ENCODE results near the gene P2RX3. TPM values are rescaled to one million over a fixed set of nuclear protein-coding genes. Genes with fewer than 3 reads are reported as not detected.

P2RX3 gene
- polyA plus RNA-seq, 1 experiment: not detected

- H3K27ac ChIP-seq (ENCODE audit: low read depth, low read length): peak overlapping the region; percentile 39
- peak; percentile 81 for DNase-seq (ENCODE audit: low read depth, low spot score)
- TF ChIP-seq CTCF (IDR thresholded peaks at IDR 0.05; ENCODE audit: low read depth, low read length): no peak
- no peaks in the 10 kb centered on the region for H3K9me3 ChIP-seq (ENCODE audit: control insufficient read depth, insufficient read depth, low read length)
- ChIA-PET CTCF (no interaction called here), POLR2A (interaction anchor here (0.7 kb wide), 1 partner anchor 10 kb away, joined by 6 read pairs; no protein-coding TSS in a partner anchor)
- H3K27me3 ChIP-seq (ENCODE audit: control insufficient read depth, insufficient read depth, low read length): no peaks in the 10 kb centered on the region
- H3K4me3 ChIP-seq (ENCODE audit: low read depth, low read length): no peak overlapping the region
Observed at GRCh38 chr11:57410287-57410686, 72.1 kb downstream of the P2RX3 start.

- no peak overlapping the region for H3K4me3 ChIP-seq (ENCODE audit: low read depth, low read length)
- H3K27me3 ChIP-seq (ENCODE audit: control insufficient read depth, insufficient read depth, low read length): no peaks in the 10 kb centered on the region
- ChIA-PET POLR2A (interaction anchor here (0.7 kb wide), 1 partner anchor 14 kb away, joined by 8 read pairs; no protein-coding TSS in a partner anchor), CTCF (no interaction called here)
- no peaks in the 10 kb centered on the region for H3K9me3 ChIP-seq (ENCODE audit: control insufficient read depth, insufficient read depth, low read length)
- no peak overlapping the region for H3K27ac ChIP-seq (ENCODE audit: low read depth, low read length)
- TF ChIP-seq CTCF (IDR thresholded peaks at IDR 0.05; ENCODE audit: low read depth, low read length): no peak
- no peak for DNase-seq (ENCODE audit: low read depth, low spot score)
Observed at GRCh38 chr11:57413681-57414080, 75.5 kb downstream of the P2RX3 start.

GRCh38 chr11:57414612-57415212 lies 76.6 kb downstream of the P2RX3 start:
- H3K9me3 ChIP-seq (ENCODE audit: control insufficient read depth, insufficient read depth, low read length): no peaks in the 10 kb centered on the region
- CTCF ChIA-PET: no interaction called here

GRCh38 chr11:57416436-57416835 lies 78.3 kb downstream of the P2RX3 start:
- Histone ChIP-seq H3K27ac (ENCODE audit: low read depth, low read length) (no peak overlapping the region), H3K27me3 (ENCODE audit: control insufficient read depth, insufficient read depth, low read length) (no peaks in the 10 kb centered on the region), H3K9me3 (ENCODE audit: control insufficient read depth, insufficient read depth, low read length) (no peaks in the 10 kb centered on the region), H3K4me3 (ENCODE audit: low read depth, low read length) (no peak overlapping the region)
- ChIA-PET POLR2A (interaction anchor here (0.6 kb wide), 1 partner anchor 43 kb away, joined by 6 read pairs; no protein-coding TSS in a partner anchor), CTCF (interaction anchor here (1.5 kb wide), 1 partner anchor 77 kb away, joined by 3 read pairs; no protein-coding TSS in a partner anchor)
- no peak for TF ChIP-seq CTCF (IDR thresholded peaks at IDR 0.05; ENCODE audit: low read depth, low read length)
- DNase-seq (ENCODE audit: low read depth, low spot score): no peak

More at GRCh38 chr11:57414612-57415212, 76.6 kb downstream of the P2RX3 start:
- Histone ChIP-seq H3K27me3 (ENCODE audit: control insufficient read depth, insufficient read depth, low read length) (no peaks in the 10 kb centered on the region), H3K4me3 (ENCODE audit: low read depth, low read length) (no peak overlapping the region), H3K27ac (ENCODE audit: low read depth, low read length) (no peak overlapping the region)
- POLR2A ChIA-PET: interaction anchor here (0.7 kb wide), 1 partner anchor 15 kb away, joined by 8 read pairs; no protein-coding TSS in a partner anchor
- no peak for TF ChIP-seq CTCF (IDR thresholded peaks at IDR 0.05; ENCODE audit: low read depth, low read length)
- DNase-seq (ENCODE audit: low read depth, low spot score): no peak

- Histone ChIP-seq H3K4me3 (ENCODE audit: low read depth, low read length) (no peak overlapping the region), H3K9me3 (ENCODE audit: control insufficient read depth, insufficient read depth, low read length) (no peaks in the 10 kb centered on the region), H3K27me3 (ENCODE audit: control insufficient read depth, insufficient read depth, low read length) (no peaks in the 10 kb centered on the region), H3K27ac (ENCODE audit: low read depth, low read length) (peak overlapping the region; percentile 11)
- no peak for TF ChIP-seq CTCF (IDR thresholded peaks at IDR 0.05; ENCODE audit: low read depth, low read length)
- no peak for DNase-seq (ENCODE audit: low read depth, low spot score)
- ChIA-PET CTCF (interaction anchor here (1.5 kb wide), 1 partner anchor 76 kb away, joined by 3 read pairs; no protein-coding TSS in a partner anchor), POLR2A (interaction anchor here (0.6 kb wide), 1 partner anchor 42 kb away, joined by 6 read pairs; no protein-coding TSS in a partner anchor)
Observed at GRCh38 chr11:57417056-57417455, 78.9 kb downstream of the P2RX3 start.
